Measurements from ENCODE around the gene RNASE13.
"Not testable (repeated sequence)": the region's sequence is repeated elsewhere in the genome, so short reads cannot be mapped to it uniquely, and the experiment has no call there.

DNA sequence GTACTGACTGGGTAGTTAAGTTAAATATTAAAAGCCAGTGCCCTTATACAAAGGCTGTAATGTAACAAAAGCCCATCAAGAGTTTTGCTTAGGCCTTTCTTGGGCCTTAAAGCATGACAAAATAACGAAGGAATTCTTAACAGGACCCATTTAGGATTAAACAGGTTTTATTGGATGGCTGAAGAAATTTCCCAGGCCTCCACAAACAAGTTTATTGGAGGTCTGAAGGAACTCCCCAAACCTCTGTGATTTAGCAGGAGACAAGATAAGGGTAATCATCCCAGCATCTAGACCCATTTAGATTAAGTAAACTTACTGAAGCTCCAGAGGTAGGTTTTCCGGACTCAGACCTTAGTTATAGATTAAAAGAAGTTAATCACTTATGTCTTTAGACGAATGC, 24.9 kb downstream of the RNASE13 start:
- TF ChIP-seq POLR2AphosphoS5 (IDR thresholded peaks at IDR 0.05; ENCODE audit: borderline replicate concordance, low read depth, low read length); EZH2 (IDR thresholded peaks at IDR 0.05): not testable (repeated sequence)

Measured in SK-N-MC (cell line).